ENCODE data around the gene TAF7L. TPM values are rescaled to one million over a fixed set of nuclear protein-coding genes. Genes with fewer than 3 reads are reported as not detected.
"Not testable (repeated sequence)": the region's sequence is repeated elsewhere in the genome, so short reads cannot be mapped to it uniquely, and the experiment has no call there.

Gene TAF7L
- total and polyA plus RNA-seq, 2 donors (not counting 3 experiments of a cell fraction or from before 2014, with no cell fraction given) = 0.70 to 1.8 TPM

DNA sequence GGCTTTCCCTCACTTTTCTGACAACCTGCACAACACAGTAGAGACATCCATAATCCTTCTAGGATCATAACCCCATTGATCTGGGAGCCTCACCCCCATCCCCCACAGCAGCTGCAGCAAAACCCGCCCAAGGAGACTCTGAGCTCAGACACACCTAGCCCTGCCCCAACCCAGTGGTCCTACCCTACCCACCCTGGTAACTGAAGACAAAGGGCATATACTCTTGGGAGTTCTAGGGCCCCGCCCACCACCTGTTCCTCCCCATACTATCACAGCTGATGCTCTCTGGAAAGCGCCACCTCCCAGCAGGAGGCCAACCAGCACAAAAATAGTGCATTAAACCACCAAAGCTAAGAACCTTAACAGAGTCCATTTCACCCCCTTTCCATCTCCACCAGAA lies 35.5 kb upstream of the TAF7L start:
- dilution Hi-C loops (cut with MboI; ENCODE audit: extremely low pct_ligation_motif_present, low sequenced_read_pairs); intact Hi-C loops (cut with micrococcal nuclease); H3K4me3 ChIP-seq (replicated peaks in 1 of 3; ENCODE audit: insufficient read depth in 1 of 3, low read depth in 1 of 3, low read length in 3 of 3); H3K9me3 ChIP-seq (replicated peaks; ENCODE audit: control insufficient read depth, insufficient read depth, low read length); H3K79me2 ChIP-seq (ENCODE audit: control insufficient read depth, insufficient read depth, low read length); POLR2A ChIA-PET; H3K27ac ChIP-seq (ENCODE audit: insufficient read depth, low read depth, low read length); CTCF ChIA-PET; DNase-seq (ENCODE audit: low read depth, low spot score); H2AFZ ChIP-seq (ENCODE audit: low read depth, low read length); FAIRE-seq; H3K9ac ChIP-seq (replicated peaks; ENCODE audit: extremely low read depth, insufficient read depth, low read length); H3K9me1 ChIP-seq (replicated peaks; ENCODE audit: control insufficient read depth, extremely low read depth, insufficient read depth, low read length); H3K4me1 ChIP-seq (ENCODE audit: control insufficient read depth, extremely low read depth, insufficient read depth, low read length); H3K27me3 ChIP-seq (ENCODE audit: control insufficient read depth in 2 of 2, insufficient read depth in 2 of 2, low read length in 2 of 2); H4K20me1 ChIP-seq (replicated peaks; ENCODE audit: control insufficient read depth, extremely low read depth, insufficient read depth, low read length); H3K36me3 ChIP-seq (ENCODE audit: control insufficient read depth in 2 of 2, extremely low read depth in 1 of 2, insufficient read depth in 2 of 2, low read length in 2 of 2); H3K4me2 ChIP-seq (ENCODE audit: insufficient read depth, low read length); BruUV-seq (replicated peaks): not testable (repeated sequence)

DNA sequence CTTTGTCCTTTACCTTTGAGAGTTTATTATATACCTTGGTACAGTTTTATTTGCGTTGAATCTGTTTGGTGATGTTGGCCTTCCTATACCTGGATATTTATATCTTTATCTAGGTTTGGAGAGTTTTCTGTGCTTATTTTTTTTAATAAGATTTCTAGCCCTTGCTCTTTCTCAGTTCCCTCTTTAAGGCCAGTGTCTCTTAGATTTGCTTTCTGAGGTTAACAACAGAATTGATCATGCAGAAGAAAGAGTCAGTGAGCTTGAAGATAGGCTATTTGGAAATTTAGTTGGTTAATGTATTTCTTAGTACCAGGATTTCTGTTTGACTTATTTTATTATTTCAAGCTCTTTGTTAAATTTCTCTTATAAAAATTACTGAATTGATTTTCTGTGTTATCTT lies 12.7 kb upstream of the TAF7L start:
- no TSS peak for BruUV-seq (replicated peaks)
- CTCF ChIA-PET = no interaction called here
- Histone ChIP-seq H3K27ac (ENCODE audit: insufficient read depth, low read depth, low read length) (no peak overlapping the region), H3K9ac (replicated peaks; ENCODE audit: extremely low read depth, insufficient read depth, low read length) (no peak overlapping the region), H3K4me3 (replicated peaks in 1 of 3; ENCODE audit: insufficient read depth in 1 of 3, low read depth in 1 of 3, low read length in 3 of 3) (no peak overlapping the region), H3K4me2 (ENCODE audit: insufficient read depth, low read length) (no peak overlapping the region), H3K9me1 (replicated peaks; ENCODE audit: control insufficient read depth, extremely low read depth, insufficient read depth, low read length) (no peaks in the 10 kb centered on the region), H3K36me3 (ENCODE audit: control insufficient read depth in 2 of 2, extremely low read depth in 1 of 2, insufficient read depth in 2 of 2, low read length in 2 of 2) (no peaks in the 10 kb centered on the region), H3K4me1 (ENCODE audit: control insufficient read depth, extremely low read depth, insufficient read depth, low read length) (no peaks in the 10 kb centered on the region), H3K79me2 (ENCODE audit: control insufficient read depth, insufficient read depth, low read length) (no peaks in the 10 kb centered on the region), H3K27me3 (ENCODE audit: control insufficient read depth in 2 of 2, insufficient read depth in 2 of 2, low read length in 2 of 2) (no peaks in the 10 kb centered on the region), H2AFZ (ENCODE audit: low read depth, low read length) (no peak overlapping the region), H4K20me1 (replicated peaks; ENCODE audit: control insufficient read depth, extremely low read depth, insufficient read depth, low read length) (no peaks in the 10 kb centered on the region), H3K9me3 (replicated peaks; ENCODE audit: control insufficient read depth, insufficient read depth, low read length) (no peaks in the 10 kb centered on the region)
- DNase-seq (ENCODE audit: low read depth, low spot score) = no peak
- POLR2A ChIA-PET = no interaction called here
- TF ChIP-seq JUN (IDR thresholded peaks at IDR 0.05; ENCODE audit: borderline replicate concordance, insufficient read depth, insufficient read length, low read depth) (no peak), EZH2 (IDR thresholded peaks at IDR 0.05; ENCODE audit: borderline replicate concordance, low read depth, low read length, severe bottlenecking) (no peak)
- TF ChIP-seq, protein P1, sequence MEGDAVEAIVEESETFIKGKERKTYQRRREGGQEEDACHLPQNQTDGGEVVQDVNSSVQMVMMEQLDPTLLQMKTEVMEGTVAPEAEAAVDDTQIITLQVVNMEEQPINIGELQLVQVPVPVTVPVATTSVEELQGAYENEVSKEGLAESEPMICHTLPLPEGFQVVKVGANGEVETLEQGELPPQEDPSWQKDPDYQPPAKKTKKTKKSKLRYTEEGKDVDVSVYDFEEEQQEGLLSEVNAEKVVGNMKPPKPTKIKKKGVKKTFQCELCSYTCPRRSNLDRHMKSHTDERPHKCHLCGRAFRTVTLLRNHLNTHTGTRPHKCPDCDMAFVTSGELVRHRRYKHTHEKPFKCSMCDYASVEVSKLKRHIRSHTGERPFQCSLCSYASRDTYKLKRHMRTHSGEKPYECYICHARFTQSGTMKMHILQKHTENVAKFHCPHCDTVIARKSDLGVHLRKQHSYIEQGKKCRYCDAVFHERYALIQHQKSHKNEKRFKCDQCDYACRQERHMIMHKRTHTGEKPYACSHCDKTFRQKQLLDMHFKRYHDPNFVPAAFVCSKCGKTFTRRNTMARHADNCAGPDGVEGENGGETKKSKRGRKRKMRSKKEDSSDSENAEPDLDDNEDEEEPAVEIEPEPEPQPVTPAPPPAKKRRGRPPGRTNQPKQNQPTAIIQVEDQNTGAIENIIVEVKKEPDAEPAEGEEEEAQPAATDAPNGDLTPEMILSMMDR (IDR thresholded peaks at IDR 0.05; ENCODE audit: extremely low read depth in 1 of 2, insufficient read depth in 1 of 2, low read depth in 1 of 2, low read length in 2 of 2) = no peak
- dilution Hi-C loops (cut with MboI; ENCODE audit: extremely low pct_ligation_motif_present, low sequenced_read_pairs) (no loop called here), intact Hi-C loops (cut with micrococcal nuclease) (no loop called here)
- FAIRE-seq = no peak

DNA sequence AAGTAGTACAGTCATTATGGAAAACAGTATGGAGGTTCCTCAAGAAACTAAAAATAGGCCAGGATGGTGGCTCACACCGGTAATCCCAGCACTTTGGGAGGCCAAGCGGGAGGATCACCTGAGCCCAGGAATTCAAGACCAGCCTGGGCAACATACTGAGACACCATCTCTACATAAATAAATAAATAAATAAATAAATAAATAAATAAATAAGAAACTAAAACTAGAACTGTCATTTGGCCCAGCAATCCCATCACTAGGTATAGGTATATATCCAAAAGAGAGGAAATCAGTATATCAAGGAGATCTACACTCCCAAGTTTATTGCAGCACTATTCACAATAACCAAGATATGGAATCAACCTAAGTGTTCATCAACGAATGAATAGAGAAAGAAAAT lies 4.5 kb upstream of the TAF7L start:
- H3K27me3 ChIP-seq (ENCODE audit: control insufficient read depth in 2 of 2, insufficient read depth in 2 of 2, low read length in 2 of 2); H3K4me2 ChIP-seq (ENCODE audit: insufficient read depth, low read length); H3K27ac ChIP-seq (ENCODE audit: insufficient read depth, low read depth, low read length); intact Hi-C loops (cut with micrococcal nuclease); FAIRE-seq; H4K20me1 ChIP-seq (replicated peaks; ENCODE audit: control insufficient read depth, extremely low read depth, insufficient read depth, low read length); H3K9me3 ChIP-seq (replicated peaks; ENCODE audit: control insufficient read depth, insufficient read depth, low read length); H3K36me3 ChIP-seq (ENCODE audit: control insufficient read depth in 2 of 2, extremely low read depth in 1 of 2, insufficient read depth in 2 of 2, low read length in 2 of 2); H3K4me1 ChIP-seq (ENCODE audit: control insufficient read depth, extremely low read depth, insufficient read depth, low read length); H2AFZ ChIP-seq (ENCODE audit: low read depth, low read length); dilution Hi-C loops (cut with MboI; ENCODE audit: extremely low pct_ligation_motif_present, low sequenced_read_pairs); H3K79me2 ChIP-seq (ENCODE audit: control insufficient read depth, insufficient read depth, low read length); DNase-seq (ENCODE audit: low read depth, low spot score); POLR2A ChIA-PET; H3K9ac ChIP-seq (replicated peaks; ENCODE audit: extremely low read depth, insufficient read depth, low read length); BruUV-seq (replicated peaks); CTCF ChIA-PET; H3K4me3 ChIP-seq (replicated peaks in 1 of 3; ENCODE audit: insufficient read depth in 1 of 3, low read depth in 1 of 3, low read length in 3 of 3); H3K9me1 ChIP-seq (replicated peaks; ENCODE audit: control insufficient read depth, extremely low read depth, insufficient read depth, low read length): not testable (repeated sequence)

Measured in endothelial cell of umbilical vein (primary cell).